Sigmoid colon (tissue), 7 donors: ENCODE results near the gene KCNJ4. TPM values are rescaled to one million over a fixed set of nuclear protein-coding genes. Genes with fewer than 3 reads are reported as not detected.

Experiments
- DNase-seq: peaks from one replicate; pipeline ENCODE4 v3.0.0-alpha.2; 2019
- H3K27ac ChIP-seq, 4 donors: fragments of 200-600 bp; sonication (generic); one replicate each; pipeline ENCODE4 v1.5.1; 2016 to 2019; ENCODE audit warnings: mild to moderate bottlenecking in 1 of 4
- H3K27me3 ChIP-seq, 3 donors: fragments of 200-600 bp; sonication (generic); one replicate each; pipeline ENCODE4 v1.5.1; 2019; ENCODE audit warnings: mild to moderate bottlenecking in 1 of 3
- H3K36me3 ChIP-seq, 4 donors: fragments of 200-600 bp; sonication (generic); one replicate each; pipeline ENCODE4 v1.5.1; 2016 to 2019
- H3K4me1 ChIP-seq, 4 donors: fragments of 200-600 bp; sonication (generic); one replicate each; pipeline ENCODE4 v1.5.1; 2017 to 2019
- H3K4me3 ChIP-seq, 4 donors: fragments of 200-600 bp; sonication (generic); one replicate each; pipeline ENCODE4 v1.5.1; 2017 to 2019; ENCODE audit warnings: mild to moderate bottlenecking in 2 of 4, moderate library complexity in 1 of 4
- H3K9me3 ChIP-seq, 4 donors: fragments of 200-600 bp in 3 of 4; sonication (generic) in 3 of 4; one replicate each; pipeline versions ENCODE4 v1.5.1 to v1.6.1; 2013 to 2019
- EP300 ChIP-seq, 4 donors: sonication (generic); formaldehyde crosslinking; IDR thresholded peaks; one replicate each; pipeline ENCODE4 v1.6.1; 2017; ENCODE audit warnings: antibody characterized with exemption in 4 of 4
- POLR2A ChIP-seq, 2 donors: fragments of 450-650 bp; IDR thresholded peaks; one replicate each; pipeline ENCODE4 v1.6.1; 2016; ENCODE audit warnings: antibody characterized with exemption in 2 of 2, mild to moderate bottlenecking in 2 of 2, moderate library complexity in 2 of 2
- POLR2AphosphoS5 ChIP-seq, 4 donors: sonication (generic); formaldehyde crosslinking; IDR thresholded peaks; one replicate each; pipeline ENCODE4 v1.6.1; 2017; ENCODE audit warnings: antibody characterized with exemption in 4 of 4
- WGBS, 2 donors: extraction: QIAGEN DNeasy Blood & Tissue Kit; methylation state at CpG; one replicate each; pipeline ENCODE4 v1.1.7; 2013; 5-methylcytosine and 5-hydroxymethylcytosine counted together
- intact Hi-C: fragments of 100-400 bp; cut with DNase I; formaldehyde crosslinking; loops from one replicate; pipeline ENCODE4 v1.15.1; 2023
- polyA plus RNA-seq, 3 donors: library from polyadenylated mRNA; stranded (reverse); fragments of 200-250 nt; gene quantifications; one replicate each; pipeline ENCODE4 v1.2.3, GENCODE V29; 2013
- total RNA-seq, 4 donors: library from RNA; depleted of rRNA; stranded (reverse); fragments of >200 nt; gene quantifications; one replicate each; pipeline ENCODE4 v1.1.0, GENCODE V29; 2016
- TF ChIP-seq, protein P1 (sequence below), 4 experiments: fragments of 450-650 bp in 3 of 4; fragments of 200-600 bp in 1 of 4; IDR thresholded peaks; one replicate each; pipeline ENCODE4 v1.5.1; 2016 to 2019; ENCODE audit warnings: antibody characterized with exemption in 4 of 4, mild to moderate bottlenecking in 3 of 4, moderate library complexity in 2 of 4
- donor health status: healthy with polysubstance abuse.
- donor health status: Bipolar disorder and iron deficiency.
- donor health status: healthy.

The KCNJ4 gene
- total and polyA plus RNA-seq, 7 donors: 0.03 TPM; not detected in 6

DNA sequence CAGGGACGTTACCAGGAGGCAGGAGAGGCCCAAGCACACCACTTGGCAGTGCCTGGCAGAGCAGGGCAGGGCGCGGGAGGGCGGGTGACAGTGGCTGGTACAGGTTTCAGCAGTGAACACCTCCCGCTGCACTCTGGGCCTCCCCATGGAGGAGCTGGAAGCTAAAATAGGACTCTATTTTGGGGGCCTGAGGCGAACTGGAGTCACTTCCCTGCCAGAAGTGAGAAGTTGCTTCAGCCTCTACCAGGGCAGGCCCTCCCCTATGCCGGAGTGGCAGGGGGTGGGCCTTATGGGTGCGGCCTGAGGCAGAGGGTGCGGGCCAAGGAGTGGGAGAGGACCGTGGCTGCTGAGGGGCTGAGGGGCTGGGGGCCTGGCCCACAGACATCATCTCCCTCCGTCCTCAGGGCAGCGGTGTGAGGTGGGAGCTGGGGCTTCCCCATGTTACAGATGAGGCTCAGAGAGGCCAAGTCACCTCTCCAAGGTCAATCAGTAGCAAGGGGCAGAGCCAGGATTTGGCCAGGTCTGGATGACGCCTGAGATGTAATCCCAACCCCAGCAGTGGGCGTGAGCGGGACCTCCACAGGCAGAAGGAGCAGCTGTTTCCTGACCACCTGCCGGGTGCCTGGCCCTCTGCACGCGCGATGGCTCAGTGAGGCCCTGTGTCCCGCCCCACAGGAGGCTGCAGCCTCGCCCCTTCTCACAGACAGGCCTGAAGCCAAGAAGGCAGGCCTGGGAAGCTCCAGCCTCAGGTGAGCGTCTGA lies 39.3 kb downstream of the KCNJ4 start:
- peak; percentile 50 for DNase-seq
- H3K36me3 ChIP-seq: no peaks in the 10 kb centered on the region
- peaks cover 0 to 13% (median 11%) of the 10 kb centered on the region in 4 donors for H3K4me1 ChIP-seq
- intact Hi-C loops: no loop called here
- H3K27ac ChIP-seq: no peak overlapping the region
- H3K4me3 ChIP-seq: no peak overlapping the region
- TF ChIP-seq POLR2A (IDR thresholded peaks at IDR 0.05): no peak
- TF ChIP-seq, protein P1, sequence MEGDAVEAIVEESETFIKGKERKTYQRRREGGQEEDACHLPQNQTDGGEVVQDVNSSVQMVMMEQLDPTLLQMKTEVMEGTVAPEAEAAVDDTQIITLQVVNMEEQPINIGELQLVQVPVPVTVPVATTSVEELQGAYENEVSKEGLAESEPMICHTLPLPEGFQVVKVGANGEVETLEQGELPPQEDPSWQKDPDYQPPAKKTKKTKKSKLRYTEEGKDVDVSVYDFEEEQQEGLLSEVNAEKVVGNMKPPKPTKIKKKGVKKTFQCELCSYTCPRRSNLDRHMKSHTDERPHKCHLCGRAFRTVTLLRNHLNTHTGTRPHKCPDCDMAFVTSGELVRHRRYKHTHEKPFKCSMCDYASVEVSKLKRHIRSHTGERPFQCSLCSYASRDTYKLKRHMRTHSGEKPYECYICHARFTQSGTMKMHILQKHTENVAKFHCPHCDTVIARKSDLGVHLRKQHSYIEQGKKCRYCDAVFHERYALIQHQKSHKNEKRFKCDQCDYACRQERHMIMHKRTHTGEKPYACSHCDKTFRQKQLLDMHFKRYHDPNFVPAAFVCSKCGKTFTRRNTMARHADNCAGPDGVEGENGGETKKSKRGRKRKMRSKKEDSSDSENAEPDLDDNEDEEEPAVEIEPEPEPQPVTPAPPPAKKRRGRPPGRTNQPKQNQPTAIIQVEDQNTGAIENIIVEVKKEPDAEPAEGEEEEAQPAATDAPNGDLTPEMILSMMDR (IDR thresholded peaks at IDR 0.05): no peak
- no peaks in the 10 kb centered on the region for H3K27me3 ChIP-seq
- H3K9me3 ChIP-seq: no peaks in the 10 kb centered on the region
- 61 to 74% methylated on average over 22 of the region's 22 CpGs for WGBS, 2 donors

DNA sequence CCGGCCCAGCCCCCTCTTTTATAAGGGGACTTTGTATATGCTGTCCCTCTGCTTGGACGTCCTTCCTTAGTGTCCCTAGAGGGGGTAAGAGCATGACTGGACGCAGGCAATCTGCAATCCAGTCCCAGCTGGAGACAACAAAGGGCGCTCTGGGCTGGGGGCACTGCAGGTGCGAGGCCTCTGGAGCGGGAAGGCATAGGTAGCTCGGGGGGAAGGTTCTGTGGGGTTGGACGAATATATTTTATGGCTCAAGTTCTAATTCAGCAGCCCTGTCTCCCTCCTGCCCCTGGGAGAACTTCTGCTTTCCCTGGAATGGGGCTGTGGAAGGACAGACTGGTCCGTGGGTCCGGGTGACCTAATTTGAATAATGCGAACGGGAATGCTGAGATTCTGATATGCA lies 40.0 kb downstream of the KCNJ4 start:
- Histone ChIP-seq H3K4me1 (peaks cover 0 to 13% (median 11%) of the 10 kb centered on the region in 4 donors), H3K27ac (no peak overlapping the region), H3K36me3 (no peaks in the 10 kb centered on the region), H3K4me3 (no peak overlapping the region), H3K27me3 (no peaks in the 10 kb centered on the region), H3K9me3 (no peaks in the 10 kb centered on the region)
- intact Hi-C loops: no loop called here
- DNase-seq: peak; percentile 55
- TF ChIP-seq, protein P1 (IDR thresholded peaks at IDR 0.05): no peak
- TF ChIP-seq POLR2AphosphoS5 (IDR thresholded peaks at IDR 0.05) (no peak), POLR2A (IDR thresholded peaks at IDR 0.05) (no peak), EP300 (IDR thresholded peaks at IDR 0.05) (no peak)
- WGBS, 2 donors: 87% methylated on average over 12 of the region's 12 CpGs

DNA sequence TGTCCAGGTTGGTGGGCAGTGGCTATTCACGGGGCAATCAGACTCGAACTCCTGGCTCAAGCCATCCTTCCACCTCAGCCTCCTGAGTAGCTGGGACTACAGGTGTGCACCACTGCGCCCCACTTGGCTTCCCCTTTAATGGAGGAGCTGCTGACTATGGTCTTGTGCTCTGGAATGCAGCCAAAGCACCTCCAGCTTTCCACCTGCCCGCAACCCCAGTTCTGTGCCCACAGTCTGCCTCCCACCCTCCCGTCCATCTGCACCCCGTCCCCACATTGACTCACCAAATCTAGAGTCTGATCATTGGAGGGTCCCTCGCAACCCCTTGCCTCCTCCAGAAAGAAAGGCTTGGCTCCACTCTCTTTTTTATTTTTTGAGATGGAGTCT lies 41.0 kb downstream of the KCNJ4 start:
- intact Hi-C loops: loop anchor here (5.0 kb wide), 1 partner anchor 158 kb away; the partner anchor contains the start of gene DMC1
- peak; percentile 54 for DNase-seq
- Histone ChIP-seq H3K9me3 (no peaks in the 10 kb centered on the region), H3K4me1 (peaks cover 0 to 13% (median 11%) of the 10 kb centered on the region in 4 donors), H3K27ac (no peak overlapping the region), H3K4me3 (no peak overlapping the region), H3K36me3 (no peaks in the 10 kb centered on the region), H3K27me3 (no peaks in the 10 kb centered on the region)
- TF ChIP-seq, protein P1 (IDR thresholded peaks at IDR 0.05): no peak
- TF ChIP-seq POLR2AphosphoS5 (IDR thresholded peaks at IDR 0.05) (no peak), EP300 (IDR thresholded peaks at IDR 0.05) (no peak), POLR2A (IDR thresholded peaks at IDR 0.05) (no peak)
- WGBS, 2 donors: 89 to 97% methylated on average over 7 of the region's 7 CpGs

DNA sequence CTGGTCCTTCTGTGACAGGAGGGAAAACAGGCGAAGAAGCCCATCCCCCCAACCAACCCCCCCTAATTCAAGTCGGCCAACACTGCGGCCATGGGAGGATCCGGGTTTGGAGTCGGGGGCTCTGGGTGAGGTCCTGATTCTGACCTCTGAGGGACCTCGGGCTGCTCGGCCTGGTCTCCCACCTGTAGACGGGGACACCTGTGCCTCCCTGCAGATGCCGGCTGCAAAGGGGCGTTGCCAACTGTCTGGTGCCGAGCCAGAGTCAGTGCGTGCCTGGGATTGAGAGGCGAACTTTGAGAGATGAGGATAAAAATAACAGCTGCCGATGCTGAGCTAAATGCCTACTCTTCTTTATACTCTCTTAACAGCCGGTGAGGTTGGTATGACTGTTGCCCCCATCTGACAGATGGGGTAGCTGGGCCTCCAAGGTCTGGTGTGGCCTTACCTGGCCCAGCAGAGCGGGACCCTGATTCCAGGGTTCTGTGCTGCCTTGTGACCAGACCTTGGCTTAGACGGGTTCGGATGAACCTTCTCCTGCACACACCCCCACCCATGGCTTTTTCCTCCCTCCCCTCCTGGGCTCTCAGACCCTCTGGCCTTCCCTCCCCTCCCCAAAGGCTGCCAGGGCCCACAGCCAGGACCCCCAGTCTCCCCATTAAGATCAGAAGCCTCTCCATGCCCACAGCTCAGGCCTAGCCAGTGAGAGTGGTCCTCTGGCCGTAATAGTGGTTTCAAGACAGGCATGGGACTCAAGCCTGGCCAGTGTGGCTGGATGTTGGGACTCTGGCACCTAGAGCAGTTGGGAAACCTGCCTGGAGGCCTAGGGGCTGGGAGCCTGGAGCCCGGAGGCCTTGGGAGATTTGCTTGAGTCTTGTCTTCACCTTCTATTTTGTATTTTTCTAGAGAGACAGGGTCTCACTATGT lies 41.7 kb downstream of the KCNJ4 start:
- peak; percentile 60 for DNase-seq
- H3K36me3 ChIP-seq: no peaks in the 10 kb centered on the region
- H3K9me3 ChIP-seq: no peaks in the 10 kb centered on the region
- intact Hi-C loops: loop anchor here (5.0 kb wide), 1 partner anchor 159 kb away; the partner anchor contains the start of gene DMC1
- peaks cover 0 to 13% (median 11%) of the 10 kb centered on the region in 4 donors for H3K4me1 ChIP-seq
- H3K27me3 ChIP-seq: no peaks in the 10 kb centered on the region
- TF ChIP-seq POLR2A (IDR thresholded peaks at IDR 0.05): no peak
- TF ChIP-seq, protein P1 (IDR thresholded peaks at IDR 0.05): peak in 1 of 4 experiments; percentile 6
- peak overlapping the region in 3 of 4 donors; percentile 16 to 35 (median 34) for H3K4me3 ChIP-seq
- WGBS, 2 donors: 26 to 58% methylated on average over 20 of the region's 20 CpGs
- no peak overlapping the region for H3K27ac ChIP-seq
